K562 (cell line): Measurements from ENCODE around the gene RNF32. TPM values are rescaled to one million over a fixed set of nuclear protein-coding genes. Genes with fewer than 3 reads are reported as not detected.

Experiments
- ATAC-seq: fragments of 200-7000 bp; cut with Tn5 transposase; 3 replicates; pipeline ENCODE4 v1.9.1; 2020; ENCODE audit warnings: moderate library complexity
- BruUV-seq: library from RNA; stranded (reverse); fragments of 400-500 nt; replicated peaks from 2 replicates; lab custom pipeline; 2021; lab: Mats Ljungman, UMichigan
- CTCF ChIA-PET: fragments of 300-600 bp; formaldehyde crosslinking; extraction: SDS; loops from one replicate; lab custom pipeline; 2021; ENCODE audit warnings: low intra/inter-chr PET ratio; lab: Yijun Ruan, JAX
- POLR2A ChIA-PET: fragments of 300-600, 350-650 bp; sonication (Branson Sonifier 250); formaldehyde crosslinking; extraction: SDS; loops from one replicate; lab custom pipeline; 2021; ENCODE audit warnings: antibody characterized with exemption, inconsistent platforms; lab: Yijun Ruan, JAX
- DNase-seq, 4 experiments: peaks; one replicate each; pipeline versions ENCODE4 v3.0.0 to v3.0.0-alpha.2; 2011 to 2018; ENCODE audit warnings: low spot score in 3 of 4, mixed read lengths in 3 of 4; ENCODE audit errors: extremely low read depth in 1 of 4
- FAIRE-seq: peaks from 2 replicates; lab custom pipeline; 2011; peaks lifted over from hg19 to GRCh38; lab: Jason Lieb, UNC
- H2AFZ ChIP-seq: 2 replicates; pipeline ENCODE4 v1.6.0; 2011; ENCODE audit warnings: low read depth, low read length, control low read depth, inconsistent platforms
- H3K27ac ChIP-seq: fragments of 200-600 bp; 3 replicates; pipeline ENCODE4 v1.8.0; 2011; ENCODE audit warnings: low read depth, mild to moderate bottlenecking, control low read depth, inconsistent platforms, low read length, moderate library complexity, mixed read lengths; ENCODE audit errors: extremely low read depth
- H3K27me3 ChIP-seq, 2 experiments: fragments of 300-600 bp in 1 of 2; 2 replicates in 1 of 2; 3 replicates in 1 of 2; pipeline versions ENCODE4 v1.6.0 to v1.8.0; 2011; ENCODE audit warnings: inconsistent platforms in 2 of 2, low read length in 2 of 2, mild to moderate bottlenecking in 1 of 2, mixed read lengths in 1 of 2, moderate library complexity in 1 of 2; ENCODE audit not compliant: control insufficient read depth in 2 of 2, insufficient read depth in 2 of 2
- H3K36me3 ChIP-seq: fragments of 300-600 bp; 3 replicates; pipeline ENCODE4 v1.8.0; 2011; ENCODE audit warnings: mild to moderate bottlenecking, low read length, inconsistent platforms; ENCODE audit not compliant: control insufficient read depth, insufficient read depth
- H3K4me1 ChIP-seq, 2 experiments: fragments of 200-600 bp in 1 of 2; replicated peaks in 1 of 2; 2 replicates in 1 of 2; 3 replicates in 1 of 2; pipeline versions ENCODE4 v1.5.1 to v1.8.0; 2011; ENCODE audit warnings: inconsistent platforms in 2 of 2, low read length in 2 of 2, mild to moderate bottlenecking in 1 of 2, mixed read lengths in 1 of 2, moderate library complexity in 1 of 2; ENCODE audit not compliant: control insufficient read depth in 2 of 2, insufficient read depth in 2 of 2
- H3K4me2 ChIP-seq: 2 replicates; pipeline ENCODE4 v1.6.1; 2011; ENCODE audit warnings: low read length, control low read depth, inconsistent platforms, mixed read lengths; ENCODE audit not compliant: insufficient read depth
- H3K4me3 ChIP-seq: fragments of 200-600 bp; sonication (generic), shearing (Covaris generic); 2 replicates; pipeline ENCODE4 v1.5.1; 2016; ENCODE audit warnings: control low read depth, inconsistent platforms
- H3K79me2 ChIP-seq: fragments of 200-600 bp; 3 replicates; pipeline ENCODE4 v1.8.0; 2011; ENCODE audit warnings: low read length, inconsistent platforms; ENCODE audit not compliant: control insufficient read depth, insufficient read depth
- H3K9ac ChIP-seq, 2 experiments: 2 replicates each; pipeline versions ENCODE4 v1.6.0 to v1.6.1; 2011; ENCODE audit warnings: low read depth in 2 of 2, low read length in 2 of 2, control low read depth in 1 of 2, inconsistent platforms in 1 of 2, mild to moderate bottlenecking in 1 of 2, mixed read lengths in 1 of 2; ENCODE audit not compliant: insufficient read depth in 1 of 2
- H3K9me1 ChIP-seq: one replicate; pipeline ENCODE4 v1.6.0; 2011; ENCODE audit warnings: inconsistent platforms, mild to moderate bottlenecking, low read length, moderate library complexity; ENCODE audit not compliant: control insufficient read depth, insufficient read depth
- H3K9me3 ChIP-seq: replicated peaks from 2 replicates; pipeline ENCODE4 v1.5.1; 2011; ENCODE audit warnings: low read depth, low read length, inconsistent platforms; ENCODE audit not compliant: control insufficient read depth, insufficient read depth
- H4K20me1 ChIP-seq: replicated peaks from 2 replicates; pipeline ENCODE4 v1.6.1; 2011; ENCODE audit warnings: low read length, inconsistent platforms, mixed read lengths; ENCODE audit not compliant: control insufficient read depth, insufficient read depth
- ARID3A ChIP-seq: IDR thresholded peaks from 2 replicates; pipeline ENCODE4 v1.6.1; 2012; ENCODE audit warnings: low read depth, low read length, improper control_type of control experiment, borderline replicate concordance
- C11orf30 ChIP-seq: fragments of 450-650 bp; IDR thresholded peaks from 2 replicates; pipeline ENCODE4 v1.6.1; 2016; ENCODE audit warnings: low read depth, mild to moderate bottlenecking
- CEBPG ChIP-seq, 3 experiments: fragments of 200-800 bp in 1 of 3; sonication (Bioruptor generic) in 1 of 3; sonication (generic) in 1 of 3; formaldehyde crosslinking in 1 of 3; IDR thresholded peaks in 2 of 3; conservative IDR thresholded peaks in 1 of 3; 2 replicates each; pipeline versions ENCODE4 v1.6.1 to v1.8.0; 2016 to 2022; ENCODE audit warnings: missing compliant biosample characterization in 2 of 3, missing genetic modification characterization in 2 of 3, mild to moderate bottlenecking in 1 of 3, missing genetic modification reagents in 1 of 3
- DMBX1 ChIP-seq: fragments of 250-450 bp; sonication (Bioruptor Pico); IDR thresholded peaks from 2 replicates; pipeline ENCODE4 v1.8.0; 2022; ENCODE audit warnings: inconsistent platforms, mild to moderate bottlenecking, moderate library complexity, borderline replicate concordance
- FOXA3 ChIP-seq, 2 experiments: fragments of 450-650 bp in 1 of 2; sonication (generic) in 1 of 2; formaldehyde crosslinking; IDR thresholded peaks in 1 of 2; conservative IDR thresholded peaks in 1 of 2; 2 replicates each; pipeline versions ENCODE4 v1.4.0 to v1.8.0; 2020 to 2022; ENCODE audit warnings: mild to moderate bottlenecking in 2 of 2, missing genetic modification reagents in 1 of 2
- HMG20A ChIP-seq: fragments of 450-650 bp; formaldehyde crosslinking; conservative IDR thresholded peaks from 2 replicates; pipeline ENCODE4 v1.4.0; 2020; ENCODE audit warnings: mild to moderate bottlenecking, mixed read lengths
- MAZ ChIP-seq, 2 experiments: fragments of 450-650 bp in 1 of 2; sonication (generic) in 1 of 2; formaldehyde crosslinking; IDR thresholded peaks in 1 of 2; conservative IDR thresholded peaks in 1 of 2; 2 replicates each; pipeline versions ENCODE4 v1.4.0 to v1.5.0; 2020; ENCODE audit warnings: mild to moderate bottlenecking in 1 of 2, missing genetic modification reagents in 1 of 2
- MBD2 ChIP-seq: sonication (generic); IDR thresholded peaks from 2 replicates; pipeline ENCODE4 v1.6.1; 2016; ENCODE audit warnings: low read depth, borderline replicate concordance
- MEF2D ChIP-seq: conservative IDR thresholded peaks from 2 replicates; pipeline ENCODE4 v1.6.1; 2016; ENCODE audit warnings: low read depth, missing genetic modification characterization, missing compliant biosample characterization
- MEIS2 ChIP-seq: fragments of 450-650 bp; IDR thresholded peaks from 2 replicates; pipeline ENCODE4 v1.6.1; 2014; ENCODE audit warnings: mild to moderate bottlenecking; ENCODE audit not compliant: partially characterized antibody
- PRPF4 ChIP-seq: fragments of 200-400 bp; formaldehyde crosslinking; IDR thresholded peaks from one replicate; pipeline ENCODE4 v1.6.1; 2017; ENCODE audit warnings: low read length, low read depth, mild to moderate bottlenecking; ENCODE audit not compliant: insufficient read depth, poor library complexity, severe bottlenecking
- SOX6 ChIP-seq: fragments of 450-650 bp; IDR thresholded peaks from 2 replicates; pipeline ENCODE4 v1.6.1; 2014; ENCODE audit warnings: mild to moderate bottlenecking
- SRSF7 ChIP-seq: fragments of 200-400 bp; formaldehyde crosslinking; optimal IDR thresholded peaks from 2 replicates; pipeline ENCODE3; 2017; ENCODE audit warnings: mild to moderate bottlenecking, low read depth, low read length
- U2AF1 ChIP-seq: fragments of 200-400 bp; formaldehyde crosslinking; optimal IDR thresholded peaks from 2 replicates; pipeline ENCODE3; 2017; ENCODE audit warnings: mild to moderate bottlenecking, low read depth, low read length, moderate library complexity
- ZKSCAN3 ChIP-seq: fragments of 250-450 bp; sonication (Bioruptor Pico); IDR thresholded peaks from 2 replicates; pipeline ENCODE4 v1.4.0; 2020
- ZNF165 ChIP-seq: fragments of 250-450 bp; sonication (Bioruptor Pico); IDR thresholded peaks from 2 replicates; pipeline ENCODE4 v1.4.0; 2020; ENCODE audit warnings: borderline replicate concordance
- ZNF668 ChIP-seq: fragments of 250-450 bp; sonication (Bioruptor Pico); IDR thresholded peaks from 2 replicates; pipeline ENCODE4 v1.8.0; 2022; ENCODE audit warnings: mild to moderate bottlenecking, inconsistent platforms
- WGBS: fragments of 100-300 bp; shearing (Covaris generic); methylation state at CpG from one replicate; pipeline ENCODE4 v1.1.6; 2016; ENCODE audit warnings: low coverage, mixed read lengths; ENCODE audit not compliant: insufficient coverage; ENCODE audit errors: missing lambda C conversion rate; 5-methylcytosine and 5-hydroxymethylcytosine counted together
- in situ Hi-C: fragments of 300-500 bp; cut with MboI; formaldehyde crosslinking; loops from 4 replicates; pipeline ENCODE4 v1.15.0; 2018; ENCODE audit warnings: inconsistent platforms, mixed read lengths
- intact Hi-C: fragments of 100-400 bp; cut with micrococcal nuclease; formaldehyde crosslinking; loops from 2 replicates; pipeline ENCODE4 v1.14.2; 2022
- polyA plus RNA-seq, 8 experiments: library from polyadenylated mRNA; depleted of rRNA in 4 of 8; stranded (reverse) in 5 of 8; unstranded in 3 of 8; fragments of >200 nt; fragmentation: Nextera tagmentation in 2 of 8; fragmentation: Illumina TruSeq in 1 of 8; extraction: Ambion mirVana in 2 of 8; extraction: Trizol in 1 of 8; gene quantifications; 2 replicates each; pipeline versions ENCODE4 v1.2.1 to v1.2.3, GENCODE V29; 2011 to 2014; ENCODE audit warnings: inconsistent platforms in 1 of 8, missing spikeins in 1 of 8
- total RNA-seq, 7 experiments: library from RNA; depleted of rRNA in 6 of 7; stranded (reverse); fragments of >200 nt in 6 of 7; fragmentation: Illumina TruSeq in 2 of 7; extraction: Trizol in 2 of 7; gene quantifications; 2 replicates each; pipeline versions ENCODE4 v1.2.1 to v1.2.3, GENCODE V29; 2011 to 2021; ENCODE audit warnings: low replicate concordance in 1 of 7
- TF ChIP-seq, protein P1 (sequence below): fragments of 450-650 bp; IDR thresholded peaks from 2 replicates; pipeline ENCODE4 v1.6.1; 2016; ENCODE audit warnings: antibody characterized with exemption

RNF32 gene
- total and polyA plus RNA-seq, 9 of the 15 experiments (the other 6 are each of a cell fraction or from before 2014, with no cell fraction given) = 2.6 to 7.0 (median 4.6) TPM

- TF ChIP-seq ARID3A (no peak), ZNF165 (CRISPR knock-in tag) (no peak), ZNF668 (CRISPR knock-in tag) (no peak), CEBPG (CRISPR knock-in tag; IDR thresholded peaks at IDR 0.05) (no peak), CEBPG (tag; conservative IDR thresholded peaks at IDR 0.05 in 1 of 2, IDR thresholded peaks at IDR 0.05 in 1 of 2) (no peak), C11orf30 (no peak)
- TF ChIP-seq, protein P1, sequence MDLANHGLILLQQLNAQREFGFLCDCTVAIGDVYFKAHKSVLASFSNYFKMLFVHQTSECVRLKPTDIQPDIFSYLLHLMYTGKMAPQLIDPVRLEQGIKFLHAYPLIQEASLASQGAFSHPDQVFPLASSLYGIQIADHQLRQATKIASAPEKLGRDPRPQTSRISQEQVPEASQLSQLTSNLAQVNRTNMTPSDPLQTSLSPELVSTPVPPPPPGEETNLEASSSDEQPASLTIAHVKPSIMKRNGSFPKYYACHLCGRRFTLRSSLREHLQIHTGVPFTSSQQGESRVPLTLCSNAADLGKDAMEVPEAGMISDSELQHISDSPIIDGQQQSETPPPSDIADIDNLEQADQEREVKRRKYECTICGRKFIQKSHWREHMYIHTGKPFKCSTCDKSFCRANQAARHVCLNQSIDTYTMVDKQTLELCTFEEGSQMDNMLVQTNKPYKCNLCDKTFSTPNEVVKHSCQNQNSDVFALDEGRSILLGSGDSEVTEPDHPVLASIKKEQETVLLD = no peak
- TF ChIP-seq, all 486 proteins: peak for 0
Observed at GRCh38 chr7:156666368-156667109, 26.0 kb downstream of the RNF32 start (continued).

DNA sequence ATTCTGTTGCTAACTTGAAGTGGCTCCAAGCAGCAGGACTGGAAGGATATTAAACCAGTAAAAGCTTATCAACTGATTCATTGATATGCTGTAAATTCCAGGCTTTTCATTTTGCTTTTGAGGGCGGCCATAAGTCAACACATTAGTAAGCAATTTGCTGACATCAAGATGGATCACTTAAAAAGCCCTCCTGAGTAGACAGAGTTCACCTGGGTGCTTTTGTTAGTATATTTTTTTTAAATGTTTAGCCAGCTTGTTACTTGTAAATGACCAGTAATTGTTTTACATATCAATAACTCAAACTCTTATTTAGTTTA is 26.5 kb downstream of the RNF32 start:
- Histone ChIP-seq H2AFZ (no peak overlapping the region), H3K9ac (no peak overlapping the region), H3K9me3 (no peaks in the 10 kb centered on the region), H3K4me3 (no peak overlapping the region), H3K9me1 (no peaks in the 10 kb centered on the region), H3K79me2 (no peaks in the 10 kb centered on the region), H4K20me1 (no peaks in the 10 kb centered on the region), H3K27ac (no peak overlapping the region), H3K4me2 (no peak overlapping the region), H3K27me3 (no peaks in the 10 kb centered on the region), H3K36me3 (peaks cover 24% of the 10 kb centered on the region; the same call in 1 of the 3 replicates), H3K4me1 (peaks cover 3 to 14% of the 10 kb centered on the region in 2 experiments; a peak in 4 of 5 replicates)
- ATAC-seq (no peak), FAIRE-seq (no peak), DNase-seq (no peak)
- intact Hi-C loops (no loop called here), in situ Hi-C loops (no loop called here)
- ChIA-PET POLR2A (interaction anchor here (1.2 to 2.1 kb wide), 3 partner anchors 8 to 23 kb away, joined by 3 to 9 read pairs (median 4); no protein-coding TSS in a partner anchor), CTCF (no interaction called here)
- no TSS peak for BruUV-seq
- WGBS = 58% methylated on average over 1 of the region's 1 CpG
- TF ChIP-seq FOXA3 (CRISPR knock-in tag; conservative IDR thresholded peaks at IDR 0.05 in 1 of 2, IDR thresholded peaks at IDR 0.05 in 1 of 2) = peak in 1 of 2 experiments; percentile 37; a peak in 1 of 4 replicates
- TF ChIP-seq MEIS2 = peak; percentile 67
- TF ChIP-seq SRSF7 = no peak
- TF ChIP-seq MBD2 = no peak
- TF ChIP-seq SOX6 = no peak
- TF ChIP-seq PRPF4 = no peak
- TF ChIP-seq ZKSCAN3 (CRISPR knock-in tag) = no peak
- TF ChIP-seq DMBX1 (CRISPR knock-in tag) = no peak
- TF ChIP-seq HMG20A (CRISPR knock-in tag) = no peak
- TF ChIP-seq U2AF1 = no peak
- no peak for TF ChIP-seq MAZ (CRISPR knock-in tag; conservative IDR thresholded peaks at IDR 0.05 in 1 of 2, IDR thresholded peaks at IDR 0.05 in 1 of 2)
- TF ChIP-seq MEF2D (tag) = no peak
